HEK293 (cell line): ENCODE data around the gene VPS11.

Experiments
- GLI4 ChIP-seq: fragments of 450-650 bp; formaldehyde crosslinking; IDR thresholded peaks from 2 replicates; pipeline ENCODE4 v1.5.1; 2016; ENCODE audit warnings: missing biosample characterization, missing genetic modification characterization
- GLIS2 ChIP-seq: fragments of 450-650 bp; formaldehyde crosslinking; IDR thresholded peaks from 2 replicates; pipeline ENCODE4 v1.5.1; 2016; ENCODE audit warnings: missing biosample characterization, missing genetic modification characterization
- KLF7 ChIP-seq: fragments of 450-650 bp; formaldehyde crosslinking; IDR thresholded peaks from 2 replicates; pipeline ENCODE4 v1.5.1; 2016; ENCODE audit warnings: missing biosample characterization, missing genetic modification characterization, borderline replicate concordance
- OVOL3 ChIP-seq: fragments of 450-650 bp; formaldehyde crosslinking; IDR thresholded peaks from 2 replicates; pipeline ENCODE4 v1.5.1; 2016; ENCODE audit warnings: missing biosample characterization, missing genetic modification characterization
- SALL2 ChIP-seq: fragments of 450-650 bp; formaldehyde crosslinking; IDR thresholded peaks from 2 replicates; pipeline ENCODE4 v1.5.0; 2017; ENCODE audit warnings: missing biosample characterization, mild to moderate bottlenecking, missing genetic modification characterization, borderline replicate concordance
- ZBTB10 ChIP-seq: fragments of 450-650 bp; formaldehyde crosslinking; IDR thresholded peaks from 2 replicates; pipeline ENCODE4 v1.5.1; 2016; ENCODE audit warnings: missing biosample characterization, missing genetic modification characterization
- ZBTB11 ChIP-seq: fragments of 450-650 bp; formaldehyde crosslinking; conservative IDR thresholded peaks from 2 replicates; pipeline ENCODE4 v1.5.1; 2016; ENCODE audit warnings: low read depth, missing biosample characterization, missing genetic modification characterization
- ZBTB8A ChIP-seq: fragments of 450-650 bp; formaldehyde crosslinking; IDR thresholded peaks from 2 replicates; pipeline ENCODE4 v1.5.1; 2016; ENCODE audit warnings: missing biosample characterization, missing genetic modification characterization
- ZNF18 ChIP-seq: fragments of 450-650 bp; formaldehyde crosslinking; IDR thresholded peaks from 2 replicates; pipeline ENCODE4 v1.5.1; 2016; ENCODE audit warnings: missing biosample characterization, missing genetic modification characterization
- ZNF184 ChIP-seq: fragments of 450-650 bp; IDR thresholded peaks from 2 replicates; pipeline ENCODE4 v1.5.1; 2018; ENCODE audit warnings: missing biosample characterization, mild to moderate bottlenecking, missing genetic modification characterization
- ZNF239 ChIP-seq: fragments of 450-650 bp; formaldehyde crosslinking; IDR thresholded peaks from 2 replicates; pipeline ENCODE4 v1.5.1; 2016; ENCODE audit warnings: missing biosample characterization, missing genetic modification characterization
- ZNF335 ChIP-seq: fragments of 450-650 bp; formaldehyde crosslinking; conservative IDR thresholded peaks from 2 replicates; pipeline ENCODE4 v1.5.1; 2016; ENCODE audit warnings: missing biosample characterization, missing genetic modification characterization
- ZNF366 ChIP-seq: fragments of 450-650 bp; formaldehyde crosslinking; conservative IDR thresholded peaks from 2 replicates; pipeline ENCODE4 v1.5.1; 2016; ENCODE audit warnings: missing biosample characterization, missing genetic modification characterization
- ZNF513 ChIP-seq: fragments of 450-650 bp; IDR thresholded peaks from 2 replicates; pipeline ENCODE4 v1.5.1; 2018; ENCODE audit warnings: missing biosample characterization, missing genetic modification characterization
- ZNF518A ChIP-seq: fragments of 450-650 bp; formaldehyde crosslinking; conservative IDR thresholded peaks from 2 replicates; pipeline ENCODE4 v1.5.1; 2016; ENCODE audit warnings: low read depth, missing biosample characterization, missing genetic modification characterization
- ZNF558 ChIP-seq: fragments of 450-650 bp; formaldehyde crosslinking; IDR thresholded peaks from 2 replicates; pipeline ENCODE4 v1.5.1; 2016; ENCODE audit warnings: missing biosample characterization, missing genetic modification characterization
- ZNF596 ChIP-seq: fragments of 450-650 bp; IDR thresholded peaks from 2 replicates; pipeline ENCODE4 v1.5.0; 2018; ENCODE audit warnings: missing biosample characterization, mild to moderate bottlenecking, missing genetic modification characterization, moderate library complexity
- ZNF639 ChIP-seq: fragments of 450-650 bp; formaldehyde crosslinking; IDR thresholded peaks from 2 replicates; pipeline ENCODE4 v1.5.1; 2016; ENCODE audit warnings: missing biosample characterization, missing genetic modification characterization
- ZNF645 ChIP-seq: fragments of 450-650 bp; formaldehyde crosslinking; IDR thresholded peaks from 2 replicates; pipeline ENCODE4; 2016; ENCODE audit warnings: missing biosample characterization, missing genetic modification characterization
- ZNF660 ChIP-seq: fragments of 450-650 bp; IDR thresholded peaks from 2 replicates; pipeline ENCODE4 v1.5.1; 2018; ENCODE audit warnings: missing biosample characterization, mild to moderate bottlenecking, missing genetic modification characterization

Gene VPS11

GRCh38 chr11:119106564-119107537, 39.2 kb downstream of the VPS11 start, which contains the start of gene C2CD2L (continued):
- no peak for TF ChIP-seq ZNF518A (tag by site-specific recombination)
- peak; percentile 50; the same call in 1 of the 2 replicates for TF ChIP-seq ZBTB10
- TF ChIP-seq ZNF18 = no peak
- TF ChIP-seq ZNF660 = peak; percentile 13; the same call in 1 of the 2 replicates
- TF ChIP-seq ZNF645 (tag by site-specific recombination) = no peak
- TF ChIP-seq GLI4 (tag by site-specific recombination) = no peak
- peak; percentile 62 for TF ChIP-seq ZBTB11 (tag by site-specific recombination)
- TF ChIP-seq ZNF639 (tag by site-specific recombination) = no peak
- no peak for TF ChIP-seq ZNF239 (tag by site-specific recombination)
- TF ChIP-seq ZNF513 (tag by site-specific recombination) = peak; percentile 52
- TF ChIP-seq ZNF335 = peak; percentile 53
- no peak for TF ChIP-seq ZBTB8A
- no peak for TF ChIP-seq ZNF184 (tag by site-specific recombination)
- 0 out of 2 replicates have a peak, but pooled peaks have one; percentile 43 for TF ChIP-seq ZNF558 (tag by site-specific recombination)
- no peak for TF ChIP-seq OVOL3
- TF ChIP-seq ZNF366 (tag by site-specific recombination) = peak; percentile 40; the same call in 1 of the 2 replicates
- no peak for TF ChIP-seq SALL2 (tag by site-specific recombination)
- TF ChIP-seq ZNF596 (tag by site-specific recombination) = no peak
- no peak for TF ChIP-seq KLF7 (tag by site-specific recombination)
- peak; percentile 66; the same call in 1 of the 2 replicates for TF ChIP-seq GLIS2 (tag by site-specific recombination)
